ENCODE results near the gene FBXO5.

Gene FBXO5

DNA sequence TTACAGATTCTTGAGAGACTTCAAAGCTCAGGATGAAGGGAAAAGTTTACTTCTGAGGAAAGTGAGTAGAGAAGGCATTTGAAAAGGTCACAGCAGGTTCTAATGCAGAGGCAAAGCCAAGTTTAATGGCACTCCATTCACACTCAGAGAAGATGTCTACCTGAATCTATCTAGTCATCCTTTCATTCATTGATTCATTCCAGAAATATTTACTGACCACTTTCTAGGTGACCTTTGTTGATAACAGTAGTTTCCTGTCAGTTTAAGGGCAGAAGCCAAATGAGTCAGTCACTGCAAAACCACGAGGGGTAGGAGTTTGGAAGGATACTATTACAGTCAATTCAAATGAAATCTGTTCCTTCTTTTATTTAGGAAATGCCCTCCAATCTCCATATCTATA, 30.8 kb downstream of the FBXO5 start:
- no peak for DNase-seq

- DNase-seq: no peak
These were observed 32.6 kb downstream of the FBXO5 start for GRCh38 chr6:152950240-152950639.

- DNase-seq: peak; percentile 25
These were observed 34.6 kb downstream of the FBXO5 start for GRCh38 chr6:152948150-152948768.

DNA sequence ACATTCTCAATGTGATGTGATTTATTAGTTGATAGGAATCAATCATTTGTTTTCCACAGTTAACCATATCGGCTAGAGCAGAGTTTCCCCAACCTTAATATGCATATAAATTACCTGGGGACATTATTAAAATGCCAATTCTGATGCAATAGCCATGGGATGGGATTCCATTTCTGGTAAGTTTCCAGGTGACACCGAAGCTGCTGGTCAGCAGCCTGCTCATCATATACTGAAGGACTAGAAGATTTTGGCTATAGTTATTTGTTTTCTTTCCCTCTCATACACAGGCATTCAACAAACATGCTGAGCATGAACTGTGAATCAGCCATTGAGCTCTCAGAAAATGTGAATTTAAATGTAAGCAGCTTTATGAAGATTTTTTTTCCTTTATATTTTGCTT, 35.8 kb downstream of the FBXO5 start:
- DNase-seq: no peak

DNA sequence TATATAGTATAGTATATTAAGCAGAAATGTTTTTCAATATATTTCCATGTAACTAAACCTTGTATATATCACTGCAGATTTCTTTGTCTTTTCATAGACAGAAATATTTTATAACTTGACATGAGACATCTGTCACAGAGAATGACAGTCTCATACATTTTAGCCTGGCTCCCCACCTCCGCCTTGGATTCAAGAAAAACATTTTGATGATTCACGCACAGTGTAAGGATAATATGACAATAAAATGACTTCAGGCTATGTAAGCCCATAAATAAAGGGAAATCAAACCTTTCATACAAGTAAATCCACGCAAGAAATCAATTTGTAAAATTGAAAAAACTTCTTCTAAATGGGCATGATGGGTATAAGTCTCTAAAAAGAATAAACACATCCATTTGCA, 36.4 kb downstream of the FBXO5 start:
- DNase-seq: no peak

GRCh38 chr6:152943260-152943897, 39.5 kb downstream of the FBXO5 start:
- no peak for DNase-seq

DNA sequence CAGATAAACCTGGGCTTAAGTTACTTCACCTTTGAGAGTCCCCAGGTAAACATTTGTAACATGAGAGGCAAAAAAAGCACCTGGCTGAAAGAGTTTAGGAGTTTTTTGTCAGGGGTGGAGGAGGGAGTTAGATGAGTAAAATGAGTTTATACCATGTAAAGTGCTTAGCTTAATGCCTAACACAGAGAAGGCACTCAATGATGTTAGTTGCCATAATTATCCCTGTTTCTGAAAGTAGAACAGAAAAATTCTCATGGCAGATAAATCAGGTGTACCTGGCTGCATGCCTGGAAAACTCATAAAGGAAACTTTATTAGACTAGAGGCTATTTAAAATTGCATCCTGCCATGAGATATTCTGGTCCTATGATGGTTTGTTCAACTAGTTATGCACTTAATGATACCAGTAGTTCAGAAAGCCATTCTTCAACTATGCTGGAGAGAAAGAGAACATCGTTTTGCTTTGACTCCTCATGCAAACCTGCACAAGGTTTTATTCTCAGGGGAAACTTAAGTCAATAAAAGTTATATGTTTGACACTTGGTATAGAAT, 40.4 kb downstream of the FBXO5 start:
- DNase-seq: no peak

- no peak for DNase-seq
These were observed 41.1 kb downstream of the FBXO5 start for GRCh38 chr6:152941746-152942145.

DNA sequence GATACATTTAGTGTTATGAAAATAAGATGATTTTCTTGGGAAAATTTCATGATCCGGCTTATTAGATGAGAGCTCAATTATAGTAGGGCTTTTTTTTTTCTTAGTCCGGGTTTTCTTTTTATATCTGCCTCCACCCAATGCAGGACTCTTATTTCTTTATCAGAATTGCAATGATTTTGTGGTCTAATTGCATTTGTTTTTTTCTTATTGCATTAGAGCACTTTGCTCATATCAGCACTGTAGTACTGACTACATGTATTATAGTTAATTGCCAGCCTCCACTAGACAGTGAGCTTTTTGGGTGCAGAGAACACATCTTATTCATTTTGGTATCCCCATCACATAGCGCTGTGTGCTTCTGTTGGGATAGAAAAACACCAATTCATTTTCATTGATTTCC, 50.0 kb downstream of the FBXO5 start:
- no peak for DNase-seq

- DNase-seq: no peak
These were observed 60.1 kb downstream of the FBXO5 start for GRCh38 chr6:152922706-152923105.
